K562 (cell line): ENCODE results near the gene TRIM47. TPM values are rescaled to one million over a fixed set of nuclear protein-coding genes. Genes with fewer than 3 reads are reported as not detected.
A peak's percentile ranks its signal among the peaks of the same experiment; 100 is the strongest.

Experiments used
- ATAC-seq: fragments of 200-7000 bp; cut with Tn5 transposase; 3 replicates; pipeline ENCODE4 v1.9.1; 2020; ENCODE audit warnings: moderate library complexity
- BruUV-seq: library from RNA; stranded (reverse); fragments of 400-500 nt; replicated peaks from 2 replicates; lab custom pipeline; 2021; lab: Mats Ljungman, UMichigan
- CTCF ChIA-PET: fragments of 300-600 bp; formaldehyde crosslinking; extraction: SDS; loops from one replicate; lab custom pipeline; 2021; ENCODE audit warnings: low intra/inter-chr PET ratio; lab: Yijun Ruan, JAX
- POLR2A ChIA-PET: fragments of 300-600, 350-650 bp; sonication (Branson Sonifier 250); formaldehyde crosslinking; extraction: SDS; loops from one replicate; lab custom pipeline; 2021; ENCODE audit warnings: antibody characterized with exemption, inconsistent platforms; lab: Yijun Ruan, JAX
- DNase-seq, 4 experiments: peaks; one replicate each; pipeline versions ENCODE4 v3.0.0 to v3.0.0-alpha.2; 2011 to 2018; ENCODE audit warnings: low spot score in 3 of 4, mixed read lengths in 3 of 4; ENCODE audit errors: extremely low read depth in 1 of 4
- FAIRE-seq: peaks from 2 replicates; lab custom pipeline; 2011; peaks lifted over from hg19 to GRCh38; lab: Jason Lieb, UNC
- H2AFZ ChIP-seq: 2 replicates; pipeline ENCODE4 v1.6.0; 2011; ENCODE audit warnings: low read depth, low read length, control low read depth, inconsistent platforms
- H3K27ac ChIP-seq: fragments of 200-600 bp; 3 replicates; pipeline ENCODE4 v1.8.0; 2011; ENCODE audit warnings: low read depth, mild to moderate bottlenecking, control low read depth, inconsistent platforms, low read length, moderate library complexity, mixed read lengths; ENCODE audit errors: extremely low read depth
- H3K27me3 ChIP-seq, 2 experiments: fragments of 300-600 bp in 1 of 2; 2 replicates in 1 of 2; 3 replicates in 1 of 2; pipeline versions ENCODE4 v1.6.0 to v1.8.0; 2011; ENCODE audit warnings: inconsistent platforms in 2 of 2, low read length in 2 of 2, mild to moderate bottlenecking in 1 of 2, mixed read lengths in 1 of 2, moderate library complexity in 1 of 2; ENCODE audit not compliant: control insufficient read depth in 2 of 2, insufficient read depth in 2 of 2
- H3K36me3 ChIP-seq: fragments of 300-600 bp; 3 replicates; pipeline ENCODE4 v1.8.0; 2011; ENCODE audit warnings: mild to moderate bottlenecking, low read length, inconsistent platforms; ENCODE audit not compliant: control insufficient read depth, insufficient read depth
- H3K4me1 ChIP-seq, 2 experiments: fragments of 200-600 bp in 1 of 2; replicated peaks in 1 of 2; 2 replicates in 1 of 2; 3 replicates in 1 of 2; pipeline versions ENCODE4 v1.5.1 to v1.8.0; 2011; ENCODE audit warnings: inconsistent platforms in 2 of 2, low read length in 2 of 2, mild to moderate bottlenecking in 1 of 2, mixed read lengths in 1 of 2, moderate library complexity in 1 of 2; ENCODE audit not compliant: control insufficient read depth in 2 of 2, insufficient read depth in 2 of 2
- H3K4me2 ChIP-seq: 2 replicates; pipeline ENCODE4 v1.6.1; 2011; ENCODE audit warnings: low read length, control low read depth, inconsistent platforms, mixed read lengths; ENCODE audit not compliant: insufficient read depth
- H3K4me3 ChIP-seq: fragments of 200-600 bp; sonication (generic), shearing (Covaris generic); 2 replicates; pipeline ENCODE4 v1.5.1; 2016; ENCODE audit warnings: control low read depth, inconsistent platforms
- H3K79me2 ChIP-seq: fragments of 200-600 bp; 3 replicates; pipeline ENCODE4 v1.8.0; 2011; ENCODE audit warnings: low read length, inconsistent platforms; ENCODE audit not compliant: control insufficient read depth, insufficient read depth
- H3K9ac ChIP-seq, 2 experiments: 2 replicates each; pipeline versions ENCODE4 v1.6.0 to v1.6.1; 2011; ENCODE audit warnings: low read depth in 2 of 2, low read length in 2 of 2, control low read depth in 1 of 2, inconsistent platforms in 1 of 2, mild to moderate bottlenecking in 1 of 2, mixed read lengths in 1 of 2; ENCODE audit not compliant: insufficient read depth in 1 of 2
- H3K9me1 ChIP-seq: one replicate; pipeline ENCODE4 v1.6.0; 2011; ENCODE audit warnings: inconsistent platforms, mild to moderate bottlenecking, low read length, moderate library complexity; ENCODE audit not compliant: control insufficient read depth, insufficient read depth
- H3K9me3 ChIP-seq: replicated peaks from 2 replicates; pipeline ENCODE4 v1.5.1; 2011; ENCODE audit warnings: low read depth, low read length, inconsistent platforms; ENCODE audit not compliant: control insufficient read depth, insufficient read depth
- H4K20me1 ChIP-seq: replicated peaks from 2 replicates; pipeline ENCODE4 v1.6.1; 2011; ENCODE audit warnings: low read length, inconsistent platforms, mixed read lengths; ENCODE audit not compliant: control insufficient read depth, insufficient read depth
- CBFA2T2 ChIP-seq: fragments of 450-650 bp; conservative IDR thresholded peaks from 2 replicates; pipeline ENCODE4 v1.6.1; 2017; ENCODE audit warnings: mild to moderate bottlenecking
- EZH2 ChIP-seq: IDR thresholded peaks from 2 replicates; pipeline ENCODE4 v1.6.1; 2012; ENCODE audit warnings: low read depth, mild to moderate bottlenecking, inconsistent platforms, low read length, borderline replicate concordance
- HOXB6 ChIP-seq: fragments of 250-450 bp; sonication (Bioruptor Pico); IDR thresholded peaks from 2 replicates; pipeline ENCODE4 v1.5.1; 2022; ENCODE audit warnings: mild to moderate bottlenecking, borderline replicate concordance
- MTA3 ChIP-seq: fragments of 450-650 bp; formaldehyde crosslinking; IDR thresholded peaks from 2 replicates; pipeline ENCODE4 v1.6.1; 2017; ENCODE audit warnings: mild to moderate bottlenecking, borderline replicate concordance
- NCOA1 ChIP-seq: fragments of 450-650 bp; IDR thresholded peaks from 2 replicates; pipeline ENCODE4 v1.6.1; 2016; ENCODE audit warnings: low read depth
- POLR2G ChIP-seq: fragments of 200-400 bp; formaldehyde crosslinking; IDR thresholded peaks from 2 replicates; pipeline ENCODE4 v1.6.1; 2017; ENCODE audit warnings: low read depth, mild to moderate bottlenecking, antibody characterized with exemption, low read length, moderate library complexity
- RBFOX2 ChIP-seq: fragments of 200-400 bp; formaldehyde crosslinking; IDR thresholded peaks from 2 replicates; pipeline ENCODE4 v1.6.1; 2017; ENCODE audit warnings: low read depth, mild to moderate bottlenecking, low read length, moderate library complexity
- RBM22 ChIP-seq: fragments of 200-400 bp; formaldehyde crosslinking; IDR thresholded peaks from 2 replicates; pipeline ENCODE4 v1.6.1; 2018; ENCODE audit warnings: low read length, low read depth; ENCODE audit not compliant: poor library complexity, severe bottlenecking
- RHOXF2B ChIP-seq: fragments of 250-450 bp; sonication (Bioruptor Pico); conservative IDR thresholded peaks from 2 replicates; pipeline ENCODE4 v1.5.1; 2021
- TSC22D4 ChIP-seq: fragments of 450-650 bp; IDR thresholded peaks from 2 replicates; pipeline ENCODE4 v1.6.1; 2016; ENCODE audit warnings: missing genetic modification characterization, missing biosample characterization, control low read depth
- XRCC3 ChIP-seq: fragments of 450-650 bp; IDR thresholded peaks from 2 replicates; pipeline ENCODE4 v1.6.1; 2017; ENCODE audit warnings: mild to moderate bottlenecking, moderate library complexity
- ZNF165 ChIP-seq: fragments of 250-450 bp; sonication (Bioruptor Pico); IDR thresholded peaks from 2 replicates; pipeline ENCODE4 v1.4.0; 2020; ENCODE audit warnings: borderline replicate concordance
- WGBS: fragments of 100-300 bp; shearing (Covaris generic); methylation state at CpG from one replicate; pipeline ENCODE4 v1.1.6; 2016; ENCODE audit warnings: low coverage, mixed read lengths; ENCODE audit not compliant: insufficient coverage; ENCODE audit errors: missing lambda C conversion rate; 5-methylcytosine and 5-hydroxymethylcytosine counted together
- in situ Hi-C: fragments of 300-500 bp; cut with MboI; formaldehyde crosslinking; loops from 4 replicates; pipeline ENCODE4 v1.15.0; 2018; ENCODE audit warnings: inconsistent platforms, mixed read lengths
- intact Hi-C: fragments of 100-400 bp; cut with micrococcal nuclease; formaldehyde crosslinking; loops from 2 replicates; pipeline ENCODE4 v1.14.2; 2022
- polyA plus RNA-seq, 8 experiments: library from polyadenylated mRNA; depleted of rRNA in 4 of 8; stranded (reverse) in 5 of 8; unstranded in 3 of 8; fragments of >200 nt; fragmentation: Nextera tagmentation in 2 of 8; fragmentation: Illumina TruSeq in 1 of 8; extraction: Ambion mirVana in 2 of 8; extraction: Trizol in 1 of 8; gene quantifications; 2 replicates each; pipeline versions ENCODE4 v1.2.1 to v1.2.3, GENCODE V29; 2011 to 2014; ENCODE audit warnings: inconsistent platforms in 1 of 8, missing spikeins in 1 of 8
- total RNA-seq, 7 experiments: library from RNA; depleted of rRNA in 6 of 7; stranded (reverse); fragments of >200 nt in 6 of 7; fragmentation: Illumina TruSeq in 2 of 7; extraction: Trizol in 2 of 7; gene quantifications; 2 replicates each; pipeline versions ENCODE4 v1.2.1 to v1.2.3, GENCODE V29; 2011 to 2021; ENCODE audit warnings: low replicate concordance in 1 of 7
- TF ChIP-seq, protein P1 (sequence below): sonication (generic); formaldehyde crosslinking; IDR thresholded peaks from 2 replicates; pipeline ENCODE4 v1.8.1; 2023; ENCODE audit warnings: mild to moderate bottlenecking, missing genetic modification reagents
- TF ChIP-seq, protein P2 (sequence below), 2 experiments: fragments of 200-800 bp in 1 of 2; sonication (Bioruptor generic) in 1 of 2; sonication (generic) in 1 of 2; formaldehyde crosslinking in 1 of 2; IDR thresholded peaks in 1 of 2; conservative IDR thresholded peaks in 1 of 2; 2 replicates each; pipeline versions ENCODE4 v1.5.0 to v1.6.1; 2016 to 2020; ENCODE audit warnings: missing compliant biosample characterization in 1 of 2, missing genetic modification characterization in 1 of 2, missing genetic modification reagents in 1 of 2
- TF ChIP-seq, protein P3 (sequence below), 3 experiments: fragments of 200-800 bp in 1 of 3; sonication (Bioruptor generic) in 1 of 3; sonication (generic) in 1 of 3; formaldehyde crosslinking in 1 of 3; IDR thresholded peaks; 2 replicates each; pipeline versions ENCODE4 v1.6.1 to v1.8.0; 2016 to 2022; ENCODE audit warnings: mild to moderate bottlenecking in 2 of 3, missing compliant biosample characterization in 2 of 3, missing genetic modification characterization in 2 of 3, missing genetic modification reagents in 1 of 3

The TRIM47 gene
- total and polyA plus RNA-seq, 9 of the 15 experiments (the other 6 are each of a cell fraction or from before 2014, with no cell fraction given), result 0.56 to 6.1 (median 3.2) TPM

DNA sequence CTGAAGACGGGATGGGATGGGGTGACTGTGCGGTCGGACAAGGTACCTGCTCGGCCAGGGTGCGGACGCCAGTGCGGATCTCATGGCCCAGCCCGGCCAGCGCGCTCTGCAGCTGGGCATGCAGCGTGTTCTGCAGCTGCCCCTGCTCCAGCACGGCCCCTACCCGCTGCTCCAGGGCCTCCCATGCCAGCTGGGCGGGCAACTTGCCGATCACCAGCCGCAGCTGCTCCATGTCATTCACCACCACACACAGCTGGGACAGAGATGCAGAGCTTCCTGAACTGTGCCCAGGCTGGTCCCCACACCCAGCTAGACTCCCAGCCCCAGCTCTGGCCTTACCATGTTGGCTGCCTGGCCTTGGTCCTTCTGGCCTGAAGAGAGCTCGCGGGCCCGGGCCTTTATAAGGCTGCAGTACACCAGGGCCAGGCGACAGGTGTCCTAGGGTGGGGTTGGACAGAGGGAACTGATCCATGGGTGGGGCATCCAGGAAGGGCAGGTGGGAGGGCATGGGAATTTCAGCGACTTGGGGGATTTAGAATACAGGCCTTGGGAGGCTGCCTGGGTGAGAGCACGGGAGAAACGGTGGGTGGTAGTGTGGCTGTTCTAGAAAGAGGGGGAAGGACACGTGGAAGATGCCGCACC, 44.0 kb downstream of the TRIM47 start:
- ChIA-PET CTCF (no interaction called here), POLR2A (interaction anchor here (0.6 to 4.8 kb wide), 7 partner anchors 9 to 168 kb away, joined by 3 to 46 read pairs (median 6); partner anchors contain the start of gene UNC13D)
- no peak for ATAC-seq
- 91% methylated on average over 14 of the region's 25 CpGs for WGBS
- no peak for FAIRE-seq
- Histone ChIP-seq H3K4me2 (no peak overlapping the region), H3K4me1 (peaks cover 0 to 54% of the 10 kb centered on the region in 2 experiments; a peak in 3 of 5 replicates), H3K9me3 (no peaks in the 10 kb centered on the region), H3K4me3 (no peak overlapping the region), H3K27me3 (no peaks in the 10 kb centered on the region), H3K9me1 (no peaks in the 10 kb centered on the region), H3K27ac (no peak overlapping the region), H3K36me3 (peaks cover 90% of the 10 kb centered on the region; the same call in 2 of the 3 replicates), H2AFZ (no peak overlapping the region), H3K79me2 (peaks cover 3% of the 10 kb centered on the region; the same call in 2 of the 3 replicates), H4K20me1 (0 out of 2 replicates have a peak, but pooled peaks cover 4% of the 10 kb centered on the region), H3K9ac (peak overlapping the region in 1 of 2 experiments; percentile 56; a peak in 2 of 4 replicates)
- intact Hi-C loops (no loop called here), in situ Hi-C loops (no loop called here)
- BruUV-seq, result no TSS peak
- no peak for DNase-seq
- no peak for TF ChIP-seq CBFA2T2
- TF ChIP-seq, protein P1, sequence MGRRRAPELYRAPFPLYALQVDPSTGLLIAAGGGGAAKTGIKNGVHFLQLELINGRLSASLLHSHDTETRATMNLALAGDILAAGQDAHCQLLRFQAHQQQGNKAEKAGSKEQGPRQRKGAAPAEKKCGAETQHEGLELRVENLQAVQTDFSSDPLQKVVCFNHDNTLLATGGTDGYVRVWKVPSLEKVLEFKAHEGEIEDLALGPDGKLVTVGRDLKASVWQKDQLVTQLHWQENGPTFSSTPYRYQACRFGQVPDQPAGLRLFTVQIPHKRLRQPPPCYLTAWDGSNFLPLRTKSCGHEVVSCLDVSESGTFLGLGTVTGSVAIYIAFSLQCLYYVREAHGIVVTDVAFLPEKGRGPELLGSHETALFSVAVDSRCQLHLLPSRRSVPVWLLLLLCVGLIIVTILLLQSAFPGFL (CRISPR knock-in tag), result no peak
- no peak for TF ChIP-seq ZNF165 (CRISPR knock-in tag)
- TF ChIP-seq RBM22, result peak; percentile 49
- TF ChIP-seq XRCC3, result no peak
- no peak for TF ChIP-seq HOXB6
- TF ChIP-seq MTA3, result no peak
- no peak for TF ChIP-seq EZH2
- TF ChIP-seq TSC22D4 (tag), result no peak
- no peak for TF ChIP-seq NCOA1
- TF ChIP-seq RBFOX2, result peak; percentile 75
- TF ChIP-seq POLR2G, result peak; percentile 67
- TF ChIP-seq, protein P2, sequence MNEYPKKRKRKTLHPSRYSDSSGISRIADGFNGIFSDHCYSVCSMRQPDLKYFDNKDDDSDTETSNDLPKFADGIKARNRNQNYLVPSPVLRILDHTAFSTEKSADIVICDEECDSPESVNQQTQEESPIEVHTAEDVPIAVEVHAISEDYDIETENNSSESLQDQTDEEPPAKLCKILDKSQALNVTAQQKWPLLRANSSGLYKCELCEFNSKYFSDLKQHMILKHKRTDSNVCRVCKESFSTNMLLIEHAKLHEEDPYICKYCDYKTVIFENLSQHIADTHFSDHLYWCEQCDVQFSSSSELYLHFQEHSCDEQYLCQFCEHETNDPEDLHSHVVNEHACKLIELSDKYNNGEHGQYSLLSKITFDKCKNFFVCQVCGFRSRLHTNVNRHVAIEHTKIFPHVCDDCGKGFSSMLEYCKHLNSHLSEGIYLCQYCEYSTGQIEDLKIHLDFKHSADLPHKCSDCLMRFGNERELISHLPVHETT (CRISPR knock-in tag; conservative IDR thresholded peaks at IDR 0.05 in 1 of 2, IDR thresholded peaks at IDR 0.05 in 1 of 2), result no peak
- TF ChIP-seq, protein P3, sequence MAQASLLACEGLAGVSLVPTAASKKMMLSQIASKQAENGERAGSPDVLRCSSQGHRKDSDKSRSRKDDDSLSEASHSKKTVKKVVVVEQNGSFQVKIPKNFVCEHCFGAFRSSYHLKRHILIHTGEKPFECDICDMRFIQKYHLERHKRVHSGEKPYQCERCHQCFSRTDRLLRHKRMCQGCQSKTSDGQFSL (CRISPR knock-in tag; IDR thresholded peaks at IDR 0.05), result 0 out of 2 replicates have a peak, but pooled peaks have one; percentile 31
- TF ChIP-seq, protein P3 (tag; IDR thresholded peaks at IDR 0.05), result no peak
- no peak for TF ChIP-seq RHOXF2B (CRISPR knock-in tag)
